Duodenal mucosa (tissue), 2 donors: ENCODE measurements around the gene SLK.

Experiments used
- H3K27ac ChIP-seq: one replicate; pipeline ENCODE4 v1.7.0; 2013; ENCODE audit warnings: low read depth, low read length
- H3K27me3 ChIP-seq, 2 donors: one replicate each; pipeline ENCODE4 v1.7.0; 2013; ENCODE audit warnings: low read length in 2 of 2, control low read depth in 1 of 2; ENCODE audit not compliant: insufficient read depth in 2 of 2, control insufficient read depth in 1 of 2
- H3K36me3 ChIP-seq, 2 donors: one replicate each; pipeline ENCODE4 v1.7.0; 2013; ENCODE audit warnings: low read length in 2 of 2, control low read depth in 1 of 2; ENCODE audit not compliant: insufficient read depth in 2 of 2, control insufficient read depth in 1 of 2
- H3K4me1 ChIP-seq, 2 donors: one replicate each; pipeline ENCODE4 v1.7.0; 2013; ENCODE audit warnings: low read length in 2 of 2, control low read depth in 1 of 2; ENCODE audit not compliant: insufficient read depth in 2 of 2, control insufficient read depth in 1 of 2
- H3K4me3 ChIP-seq, 2 donors: one replicate each; pipeline ENCODE4 v1.7.0; 2013; ENCODE audit warnings: low read length in 2 of 2, low read depth in 1 of 2
- H3K9ac ChIP-seq, 2 donors: one replicate each; pipeline ENCODE4 v1.7.0; 2013; ENCODE audit warnings: low read length in 2 of 2, low read depth in 1 of 2
- H3K9me3 ChIP-seq, 2 donors: one replicate each; pipeline ENCODE4 v1.7.0; 2013; ENCODE audit warnings: low read length in 2 of 2, control low read depth in 1 of 2; ENCODE audit not compliant: control insufficient read depth in 1 of 2

SLK gene

DNA sequence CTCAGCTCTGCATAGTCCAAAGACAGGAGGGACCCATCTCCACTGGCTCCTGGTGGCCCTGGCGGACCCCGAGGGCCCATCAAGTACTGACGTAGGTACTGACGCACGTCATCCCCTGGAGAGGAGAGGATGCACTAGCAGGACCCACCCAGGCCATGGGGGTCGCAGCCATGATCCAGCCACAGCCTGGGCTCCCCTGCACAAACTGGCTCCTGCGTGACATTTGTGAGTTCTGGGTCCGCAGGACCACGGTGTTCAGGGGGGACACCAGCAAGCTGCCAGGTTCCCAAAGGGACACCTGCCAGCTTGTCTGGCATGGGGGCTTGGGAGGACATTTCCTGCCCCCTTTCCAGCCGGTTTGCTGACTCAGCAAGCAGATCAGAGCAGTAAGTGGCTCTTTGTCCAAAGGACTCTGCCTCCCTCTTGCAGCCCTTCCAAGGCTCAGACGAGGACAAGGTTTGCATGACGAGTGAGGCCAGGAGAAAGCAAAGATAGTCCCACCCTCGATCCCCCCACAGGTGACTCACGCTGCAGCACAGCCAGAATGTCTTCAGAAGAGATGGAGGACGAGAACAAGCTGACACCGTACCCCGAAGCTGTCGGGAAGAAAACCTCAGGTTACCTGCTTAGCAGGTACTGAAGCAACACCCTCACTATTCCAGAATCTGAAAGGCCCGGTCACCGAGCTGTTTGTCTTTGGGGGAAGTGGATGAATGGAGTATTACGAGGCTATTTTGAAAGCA is 69.7 kb downstream of the SLK start:
- Histone ChIP-seq H3K9ac (no peak overlapping the region), H3K9me3 (no peaks in the 10 kb centered on the region), H3K36me3 (peaks cover 0 to 19% of the 10 kb centered on the region in 2 donors), H3K4me1 (no peaks in the 10 kb centered on the region), H3K27ac (no peak overlapping the region), H3K4me3 (no peak overlapping the region), H3K27me3 (no peaks in the 10 kb centered on the region)

DNA sequence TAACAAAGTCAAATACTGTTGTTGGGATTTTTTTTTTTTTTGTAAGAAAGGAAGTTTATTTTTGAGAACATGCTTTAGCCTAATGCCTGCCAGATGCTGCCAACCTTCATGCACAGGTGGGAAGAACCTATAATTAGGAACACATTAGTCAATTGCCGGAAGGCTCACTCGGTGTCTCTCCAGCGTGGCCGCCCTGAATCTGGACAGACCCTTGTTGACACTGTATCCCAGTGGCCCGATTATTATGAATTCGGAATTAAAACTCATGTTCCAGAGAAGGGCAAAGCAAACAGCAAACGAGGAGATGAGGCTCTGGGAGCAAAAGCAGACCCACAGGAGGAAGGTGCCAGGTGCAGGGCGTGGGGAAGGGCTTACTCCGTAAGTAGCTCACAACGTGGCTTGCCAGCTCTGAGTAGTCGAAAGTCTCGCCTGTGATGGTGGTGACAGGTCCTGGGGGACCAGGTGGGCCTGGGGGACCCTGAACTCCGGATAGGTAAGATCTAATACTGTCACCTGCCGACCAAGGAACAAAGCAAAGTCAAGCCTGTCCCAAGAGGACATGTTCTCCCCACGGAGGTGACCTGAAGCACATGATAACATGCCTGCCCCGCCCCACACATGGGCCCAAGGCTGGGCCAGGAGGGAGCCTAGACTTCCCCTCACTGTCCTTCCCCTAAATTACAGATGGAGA is 70.5 kb downstream of the SLK start:
- Histone ChIP-seq H3K4me3 (no peak overlapping the region), H3K36me3 (peaks cover 0 to 14% of the 10 kb centered on the region in 2 donors), H3K9me3 (no peaks in the 10 kb centered on the region), H3K27ac (no peak overlapping the region), H3K4me1 (no peaks in the 10 kb centered on the region), H3K9ac (no peak overlapping the region), H3K27me3 (no peaks in the 10 kb centered on the region)

DNA sequence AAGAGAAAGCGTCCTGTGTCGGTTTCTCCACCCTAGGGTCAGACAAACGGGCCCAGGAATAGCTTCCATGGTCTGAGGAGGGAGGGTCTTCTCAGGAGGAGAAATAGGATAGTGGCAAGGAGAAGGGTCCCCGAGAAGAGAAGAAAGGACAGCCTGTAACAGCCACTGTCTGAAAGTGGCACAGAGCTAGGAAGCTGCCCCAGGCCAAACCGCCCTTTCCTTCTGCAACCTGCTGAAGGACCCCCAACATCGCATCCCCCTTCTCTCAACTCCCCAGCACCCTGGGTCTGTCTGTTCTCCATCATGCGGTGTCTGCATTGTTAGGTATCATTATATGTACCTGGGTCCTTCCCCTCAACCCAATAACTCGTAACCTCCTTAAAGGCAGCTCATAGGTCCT is 71.6 kb downstream of the SLK start:
- Histone ChIP-seq H3K27me3 (no peaks in the 10 kb centered on the region), H3K4me1 (no peaks in the 10 kb centered on the region), H3K4me3 (no peak overlapping the region), H3K9me3 (no peaks in the 10 kb centered on the region), H3K9ac (no peak overlapping the region), H3K27ac (no peak overlapping the region), H3K36me3 (peaks cover 0 to 5% of the 10 kb centered on the region in 2 donors)

DNA sequence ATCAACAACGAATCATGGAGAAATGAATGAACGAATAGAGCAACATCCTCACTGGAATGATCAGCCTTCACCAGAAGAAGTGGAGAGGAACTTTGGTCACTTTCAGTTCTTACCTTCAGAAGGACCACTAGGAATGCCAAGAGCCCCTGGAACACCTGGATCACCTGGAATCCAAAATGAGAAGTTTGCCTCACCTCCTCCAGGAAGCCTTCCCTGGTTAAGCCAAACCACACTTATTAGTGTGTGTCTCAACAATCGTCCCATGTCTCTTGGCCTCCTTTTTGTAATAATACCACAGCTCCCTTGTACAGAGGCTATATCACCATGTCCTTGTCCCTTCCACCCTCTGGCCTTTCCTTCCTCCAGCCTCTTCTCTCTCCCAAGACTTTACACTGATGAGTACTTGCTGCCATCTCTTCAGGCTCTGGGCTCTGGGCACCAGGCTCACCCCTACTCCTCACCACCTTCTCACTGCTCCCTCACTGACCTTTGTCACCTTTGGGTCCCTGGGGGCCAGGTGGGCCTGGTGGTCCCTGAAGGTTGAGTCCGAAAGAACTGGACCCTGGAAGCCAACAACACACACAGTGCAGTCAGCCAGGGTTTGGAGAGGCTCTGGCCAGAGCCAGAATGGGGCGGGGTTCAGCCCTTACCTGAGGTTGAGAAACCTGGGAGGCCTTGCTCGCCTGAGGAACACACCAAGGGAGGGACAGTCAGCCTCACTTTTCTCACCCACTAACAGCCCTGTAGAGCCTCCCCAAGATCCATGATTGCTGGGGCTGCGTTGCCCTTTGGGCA is 72.2 kb downstream of the SLK start:
- Histone ChIP-seq H3K27me3 (no peaks in the 10 kb centered on the region), H3K27ac (no peak overlapping the region), H3K4me1 (no peaks in the 10 kb centered on the region), H3K4me3 (no peak overlapping the region), H3K36me3 (peaks cover 0 to 5% of the 10 kb centered on the region in 2 donors), H3K9me3 (no peaks in the 10 kb centered on the region), H3K9ac (no peak overlapping the region)

DNA sequence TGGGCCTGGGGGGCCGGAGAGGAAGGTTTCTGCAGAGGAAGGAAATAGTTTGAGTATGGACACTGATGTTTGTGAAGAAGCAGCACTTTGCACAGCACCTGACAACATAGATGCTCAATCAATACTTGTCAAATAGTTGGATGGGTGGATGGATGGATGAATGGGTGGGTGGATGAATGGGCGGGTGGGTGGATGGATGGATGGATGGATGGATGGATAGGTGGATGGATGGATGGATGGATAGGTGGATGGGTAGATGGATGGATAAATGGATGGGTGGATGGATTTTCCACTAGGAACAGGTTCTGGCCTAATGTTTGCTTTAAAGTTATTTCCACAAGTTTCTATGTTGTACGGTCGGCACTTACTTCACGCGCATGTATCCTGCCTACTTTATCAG is 73.4 kb downstream of the SLK start:
- Histone ChIP-seq H3K4me1 (no peaks in the 10 kb centered on the region), H3K36me3 (peaks cover 0 to 5% of the 10 kb centered on the region in 2 donors), H3K27me3 (no peaks in the 10 kb centered on the region), H3K4me3 (no peak overlapping the region), H3K27ac (no peak overlapping the region), H3K9ac (no peak overlapping the region), H3K9me3 (no peaks in the 10 kb centered on the region)

DNA sequence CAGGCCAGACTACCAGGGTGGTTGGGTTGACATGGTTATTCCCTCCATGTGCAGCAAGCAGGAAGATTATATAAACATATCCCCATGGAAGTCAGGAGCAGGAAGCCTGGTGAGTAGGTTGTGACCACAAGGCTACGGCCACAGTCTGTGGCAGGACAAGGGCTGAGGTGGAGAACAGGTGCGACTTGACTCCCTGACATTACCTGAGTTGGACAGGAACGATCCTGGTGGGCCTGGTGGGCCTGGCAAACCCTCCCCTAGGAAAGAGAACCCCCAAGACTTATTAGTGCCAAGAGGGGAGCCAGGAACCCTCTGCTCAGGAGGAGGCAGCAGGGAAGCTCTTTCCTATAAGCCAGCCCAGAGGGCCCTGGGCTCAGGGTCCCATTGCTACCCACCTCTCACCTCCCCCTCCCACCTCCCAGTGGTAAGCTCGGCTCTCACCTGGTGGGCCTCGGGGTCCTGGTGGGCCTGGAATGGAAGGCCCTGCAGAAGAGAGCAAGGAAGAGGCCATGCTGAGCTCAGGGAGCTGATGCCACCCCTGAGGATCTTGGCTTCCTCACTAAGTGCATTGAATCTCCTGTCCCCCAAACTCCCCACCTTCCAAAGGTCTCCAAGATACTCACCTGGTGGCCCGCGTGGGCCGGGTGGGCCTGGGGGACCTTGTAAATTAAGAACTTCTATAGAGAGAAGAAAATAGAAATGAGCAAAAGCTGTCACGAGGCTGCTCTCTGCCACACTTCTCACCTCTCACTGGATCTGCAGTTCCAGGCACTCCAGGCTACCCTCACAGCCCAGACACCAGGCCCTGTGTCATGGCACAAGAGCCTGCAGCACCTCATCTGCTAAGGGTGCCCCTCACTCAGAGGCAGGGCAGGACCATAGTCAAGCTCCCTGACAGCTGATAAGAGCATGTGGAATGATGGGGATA is 74.2 kb downstream of the SLK start:
- Histone ChIP-seq H3K9ac (no peak overlapping the region), H3K9me3 (no peaks in the 10 kb centered on the region), H3K36me3 (no peaks in the 10 kb centered on the region), H3K27ac (no peak overlapping the region), H3K27me3 (no peaks in the 10 kb centered on the region), H3K4me3 (no peak overlapping the region), H3K4me1 (no peaks in the 10 kb centered on the region)

DNA sequence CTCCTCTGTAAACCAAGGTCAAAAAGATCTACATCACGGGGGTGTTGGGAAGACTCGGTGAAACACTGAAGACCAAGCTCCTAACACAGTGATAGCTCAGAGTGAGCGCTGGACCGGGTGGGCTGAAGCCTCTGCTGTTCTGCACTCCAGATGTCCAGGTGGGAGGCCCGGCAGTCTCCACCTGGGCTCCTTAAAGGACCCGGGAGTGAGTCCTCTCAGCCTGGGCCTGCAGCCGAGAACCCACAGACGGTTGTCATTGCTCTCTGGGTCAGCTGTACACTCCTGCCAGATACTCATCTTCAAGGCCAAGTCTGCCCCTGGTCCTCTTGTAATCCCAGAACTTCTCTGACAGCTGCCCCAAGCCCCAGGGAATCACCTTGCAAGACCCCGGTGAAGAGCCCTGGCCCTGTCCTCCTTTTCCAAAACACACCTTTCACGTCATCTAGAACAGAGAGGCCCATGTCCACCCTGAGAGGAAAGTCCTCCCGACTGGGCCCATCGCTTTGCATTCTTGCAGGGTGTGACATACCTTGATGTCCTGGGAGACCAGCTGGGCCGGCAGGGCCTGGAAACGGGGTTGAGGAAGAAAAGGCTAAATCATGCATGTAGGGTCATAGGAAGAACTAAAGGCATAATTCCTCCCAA is 75.1 kb downstream of the SLK start:
- Histone ChIP-seq H3K9ac (no peak overlapping the region), H3K27me3 (no peaks in the 10 kb centered on the region), H3K9me3 (no peaks in the 10 kb centered on the region), H3K4me3 (no peak overlapping the region), H3K27ac (no peak overlapping the region), H3K4me1 (no peaks in the 10 kb centered on the region), H3K36me3 (no peaks in the 10 kb centered on the region)

DNA sequence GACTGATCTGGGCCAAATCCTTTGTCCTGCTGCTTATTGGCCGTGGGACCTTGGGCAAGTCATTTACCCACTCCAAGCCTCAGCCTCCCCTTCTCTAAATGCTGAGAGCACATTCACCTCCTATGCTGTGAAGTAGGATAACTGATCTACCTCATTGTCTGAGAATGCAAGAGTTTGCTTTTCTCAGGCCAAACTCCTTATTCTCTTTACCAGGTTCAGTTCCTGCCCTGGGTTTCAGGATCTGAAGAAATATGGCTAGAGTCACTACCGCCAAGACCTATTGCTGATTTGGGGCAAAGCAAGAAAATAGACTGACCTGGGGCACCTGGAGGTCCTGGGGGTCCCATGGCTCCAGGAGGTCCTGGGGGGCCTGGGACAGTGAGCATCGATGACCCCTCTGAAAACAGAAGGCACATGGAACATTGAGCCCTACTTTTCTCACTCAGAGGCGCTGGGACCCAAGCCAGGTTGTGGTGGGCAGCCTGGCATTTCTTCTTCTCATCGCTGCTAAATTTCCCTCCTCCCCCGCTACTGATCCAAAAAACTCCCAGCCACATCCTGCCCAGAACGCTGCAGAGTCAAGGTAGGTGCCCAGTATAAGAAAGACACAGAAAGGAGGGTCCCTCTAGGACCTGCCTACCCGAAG is 76.4 kb downstream of the SLK start:
- H3K4me1 ChIP-seq, result no peaks in the 10 kb centered on the region
- no peaks in the 10 kb centered on the region for H3K36me3 ChIP-seq
- no peak overlapping the region for H3K4me3 ChIP-seq
- H3K27me3 ChIP-seq, result no peaks in the 10 kb centered on the region
- no peaks in the 10 kb centered on the region for H3K9me3 ChIP-seq
- no peak overlapping the region for H3K9ac ChIP-seq
- H3K27ac ChIP-seq, result no peak overlapping the region

DNA sequence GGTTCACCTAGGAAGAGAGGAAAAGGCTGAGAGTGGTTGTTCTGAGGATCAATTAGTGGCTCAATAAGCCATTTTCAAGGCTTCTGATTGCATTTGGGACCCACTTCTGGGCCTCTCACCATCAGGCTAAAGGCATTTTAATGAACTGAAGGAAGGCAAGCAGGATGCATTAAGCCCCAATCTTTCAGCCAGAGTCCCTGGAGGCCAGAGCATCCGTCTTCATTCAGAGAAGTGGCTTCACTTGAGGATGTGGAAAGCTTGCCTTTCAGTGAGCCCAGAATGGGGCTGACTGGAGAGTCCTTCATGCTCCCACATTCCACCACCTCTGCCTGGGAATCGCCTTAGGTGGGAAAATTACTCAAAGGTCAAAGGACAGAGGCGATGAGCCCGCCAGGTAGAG is 76.9 kb downstream of the SLK start:
- Histone ChIP-seq H3K4me1 (peaks cover 2 to 4% of the 10 kb centered on the region in 2 donors), H3K27ac (no peak overlapping the region), H3K27me3 (no peaks in the 10 kb centered on the region), H3K4me3 (no peak overlapping the region), H3K9ac (no peak overlapping the region), H3K36me3 (no peaks in the 10 kb centered on the region), H3K9me3 (no peaks in the 10 kb centered on the region)
